BJ (cell line): ENCODE measurements around the gene CTNNA2. TPM values are rescaled to one million over a fixed set of nuclear protein-coding genes. Genes with fewer than 3 reads are reported as not detected.

Experiments used
- CTCF ChIA-PET: fragments of 350-600 bp; formaldehyde crosslinking; extraction: SDS; loops from one replicate; lab custom pipeline; 2021; ENCODE audit warnings: antibody characterized with exemption, inconsistent platforms; lab: Yijun Ruan, JAX
- POLR2A ChIA-PET: fragments of 300-600 bp; sonication (Branson Sonifier 250); formaldehyde crosslinking; extraction: SDS; loops from one replicate; lab custom pipeline; 2021; ENCODE audit warnings: antibody characterized with exemption; lab: Charles Lee
- DNase-seq: peaks from one replicate; pipeline ENCODE4 v3.0.0-alpha.2; 2011; ENCODE audit warnings: low read depth
- H3K27me3 ChIP-seq: 2 replicates; pipeline ENCODE4 v1.6.0; 2011; ENCODE audit warnings: low read length; ENCODE audit not compliant: control insufficient read depth, insufficient read depth
- H3K36me3 ChIP-seq: 2 replicates; pipeline ENCODE4 v1.5.1; 2011; ENCODE audit warnings: low read length; ENCODE audit not compliant: control insufficient read depth, insufficient read depth
- H3K4me3 ChIP-seq: 2 replicates; pipeline ENCODE4 v1.5.1; 2011; ENCODE audit warnings: low read depth, mild to moderate bottlenecking, control low read depth, low read length
- CTCF ChIP-seq: IDR thresholded peaks from 2 replicates; pipeline ENCODE4 v1.5.1; 2011; ENCODE audit warnings: low read depth, mild to moderate bottlenecking, control low read depth, inconsistent platforms, low read length, moderate library complexity; ENCODE audit not compliant: insufficient read depth
- polyA plus RNA-seq: library from polyadenylated mRNA; depleted of rRNA; stranded (reverse); fragments of >200 nt; gene quantifications from 2 replicates; pipeline ENCODE4 v1.2.3, GENCODE V29; 2011

CTNNA2 gene
- polyA plus RNA-seq, 1 experiment = not detected

GRCh38 chr2:80380736-80381135 lies 867.9 kb downstream of the CTNNA2 start:
- Histone ChIP-seq H3K4me3 (no peak overlapping the region), H3K27me3 (no peaks in the 10 kb centered on the region), H3K36me3 (no peaks in the 10 kb centered on the region)
- ChIA-PET POLR2A (no interaction called here), CTCF (interaction anchor here (0.9 kb wide), 1 partner anchor 16 kb away, joined by 3 read pairs; no protein-coding TSS in a partner anchor)
- no peak for TF ChIP-seq CTCF
- DNase-seq = peak; percentile 10

- CTCF ChIA-PET = interaction anchor here (1.7 kb wide), 1 partner anchor 10 kb away, joined by 6 read pairs; no protein-coding TSS in a partner anchor
- Histone ChIP-seq H3K4me3 (no peak overlapping the region), H3K27me3 (no peaks in the 10 kb centered on the region), H3K36me3 (no peaks in the 10 kb centered on the region)
- POLR2A ChIA-PET = no interaction called here
- TF ChIP-seq CTCF = no peak
- no peak for DNase-seq
Observed at GRCh38 chr2:80381666-80382065, 868.8 kb downstream of the CTNNA2 start.

GRCh38 chr2:80392441-80392840 lies 879.6 kb downstream of the CTNNA2 start:
- DNase-seq = no peak
- ChIA-PET CTCF (no interaction called here), POLR2A (no interaction called here)
- TF ChIP-seq CTCF = no peak
- Histone ChIP-seq H3K36me3 (no peaks in the 10 kb centered on the region), H3K27me3 (no peaks in the 10 kb centered on the region), H3K4me3 (no peak overlapping the region)

GRCh38 chr2:80393991-80394390 lies 881.1 kb downstream of the CTNNA2 start:
- Histone ChIP-seq H3K4me3 (no peak overlapping the region), H3K27me3 (no peaks in the 10 kb centered on the region), H3K36me3 (no peaks in the 10 kb centered on the region)
- ChIA-PET CTCF (no interaction called here), POLR2A (no interaction called here)
- DNase-seq = no peak
- TF ChIP-seq CTCF = no peak

GRCh38 chr2:80395251-80395650 lies 882.4 kb downstream of the CTNNA2 start:
- ChIA-PET CTCF (no interaction called here), POLR2A (no interaction called here)
- TF ChIP-seq CTCF = no peak
- DNase-seq = no peak
- no peaks in the 10 kb centered on the region for H3K36me3 ChIP-seq
- H3K4me3 ChIP-seq = no peak overlapping the region
- no peaks in the 10 kb centered on the region for H3K27me3 ChIP-seq
